ENCODE data around the gene NPAS3.

NPAS3 gene

GRCh38 chr14:33587791-33588190, 649.1 kb downstream of the NPAS3 start:
- H3K4me3 ChIP-seq (ENCODE audit: control insufficient read depth, low read depth, low read length), result no peak overlapping the region
- no peak for TF ChIP-seq CTCF (conservative IDR thresholded peaks at IDR 0.05; ENCODE audit: control insufficient read depth, insufficient read depth, low read depth, low read length)
- DNase-seq (ENCODE audit: low read depth), result no peak

GRCh38 chr14:33588771-33589170, 650.1 kb downstream of the NPAS3 start:
- TF ChIP-seq CTCF (conservative IDR thresholded peaks at IDR 0.05; ENCODE audit: control insufficient read depth, insufficient read depth, low read depth, low read length), result no peak
- H3K4me3 ChIP-seq (ENCODE audit: control insufficient read depth, low read depth, low read length), result no peak overlapping the region
- no peak for DNase-seq (ENCODE audit: low read depth)

GRCh38 chr14:33589334-33589733, 650.7 kb downstream of the NPAS3 start:
- peak; percentile 97 for DNase-seq (ENCODE audit: low read depth)
- TF ChIP-seq CTCF (conservative IDR thresholded peaks at IDR 0.05; ENCODE audit: control insufficient read depth, insufficient read depth, low read depth, low read length), result no peak
- no peak overlapping the region for H3K4me3 ChIP-seq (ENCODE audit: control insufficient read depth, low read depth, low read length)

GRCh38 chr14:33590891-33591630, 652.4 kb downstream of the NPAS3 start:
- peak; percentile 36 for DNase-seq (ENCODE audit: low read depth)
- TF ChIP-seq CTCF (conservative IDR thresholded peaks at IDR 0.05; ENCODE audit: control insufficient read depth, insufficient read depth, low read depth, low read length), result no peak
- H3K4me3 ChIP-seq (ENCODE audit: control insufficient read depth, low read depth, low read length), result no peak overlapping the region

GRCh38 chr14:33592297-33592696, 653.6 kb downstream of the NPAS3 start:
- no peak for TF ChIP-seq CTCF (conservative IDR thresholded peaks at IDR 0.05; ENCODE audit: control insufficient read depth, insufficient read depth, low read depth, low read length)
- H3K4me3 ChIP-seq (ENCODE audit: control insufficient read depth, low read depth, low read length), result no peak overlapping the region
- peak; percentile 52 for DNase-seq (ENCODE audit: low read depth)

- no peak for DNase-seq (ENCODE audit: low read depth)
- no peak overlapping the region for H3K4me3 ChIP-seq (ENCODE audit: control insufficient read depth, low read depth, low read length)
- TF ChIP-seq CTCF (conservative IDR thresholded peaks at IDR 0.05; ENCODE audit: control insufficient read depth, insufficient read depth, low read depth, low read length), result no peak
These were observed 657.8 kb downstream of the NPAS3 start for GRCh38 chr14:33596211-33597080.

Data from fibroblast of mammary gland (primary cell).